GM12872 (cell line): ENCODE measurements around the gene FBN2.

Experiments used
- TF ChIP-seq, protein P1 (sequence below): IDR thresholded peaks from 3 replicates; pipeline ENCODE4 v1.5.1; 2011; ENCODE audit warnings: low read depth, mild to moderate bottlenecking, low read length, moderate library complexity; ENCODE audit not compliant: insufficient read depth

The FBN2 gene

GRCh38 chr5:128273736-128274135 lies 264.3 kb downstream of the FBN2 start:
- TF ChIP-seq, protein P1, sequence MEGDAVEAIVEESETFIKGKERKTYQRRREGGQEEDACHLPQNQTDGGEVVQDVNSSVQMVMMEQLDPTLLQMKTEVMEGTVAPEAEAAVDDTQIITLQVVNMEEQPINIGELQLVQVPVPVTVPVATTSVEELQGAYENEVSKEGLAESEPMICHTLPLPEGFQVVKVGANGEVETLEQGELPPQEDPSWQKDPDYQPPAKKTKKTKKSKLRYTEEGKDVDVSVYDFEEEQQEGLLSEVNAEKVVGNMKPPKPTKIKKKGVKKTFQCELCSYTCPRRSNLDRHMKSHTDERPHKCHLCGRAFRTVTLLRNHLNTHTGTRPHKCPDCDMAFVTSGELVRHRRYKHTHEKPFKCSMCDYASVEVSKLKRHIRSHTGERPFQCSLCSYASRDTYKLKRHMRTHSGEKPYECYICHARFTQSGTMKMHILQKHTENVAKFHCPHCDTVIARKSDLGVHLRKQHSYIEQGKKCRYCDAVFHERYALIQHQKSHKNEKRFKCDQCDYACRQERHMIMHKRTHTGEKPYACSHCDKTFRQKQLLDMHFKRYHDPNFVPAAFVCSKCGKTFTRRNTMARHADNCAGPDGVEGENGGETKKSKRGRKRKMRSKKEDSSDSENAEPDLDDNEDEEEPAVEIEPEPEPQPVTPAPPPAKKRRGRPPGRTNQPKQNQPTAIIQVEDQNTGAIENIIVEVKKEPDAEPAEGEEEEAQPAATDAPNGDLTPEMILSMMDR = no peak

DNA sequence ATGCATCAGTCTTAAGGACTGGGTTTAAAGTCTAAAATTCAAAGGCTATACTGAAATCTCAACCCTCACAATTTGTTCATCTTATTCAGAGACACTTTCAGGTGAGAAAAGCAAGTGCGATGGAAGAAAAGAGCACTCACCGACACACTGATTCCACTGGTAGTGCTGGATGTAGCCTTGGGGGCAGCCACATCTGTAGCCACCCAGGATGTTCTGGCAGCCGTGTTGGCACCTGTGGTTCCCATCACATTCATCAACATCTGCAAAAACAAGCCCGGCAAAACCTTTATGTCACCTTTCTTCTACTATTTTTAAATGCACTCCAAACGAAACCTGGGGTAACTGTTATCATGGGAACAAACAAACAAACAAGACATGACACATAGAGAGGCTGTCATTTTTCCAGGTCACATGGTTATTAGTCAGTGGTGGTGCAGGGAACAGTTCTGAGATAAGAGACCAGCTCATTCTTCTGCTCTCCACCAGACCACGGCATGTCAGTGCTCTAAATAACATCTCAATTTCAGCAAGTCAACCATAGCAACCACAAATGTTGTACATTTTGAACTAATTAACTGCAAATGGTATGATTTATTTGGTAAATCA lies 266.1 kb downstream of the FBN2 start:
- TF ChIP-seq, protein P1 = no peak

DNA sequence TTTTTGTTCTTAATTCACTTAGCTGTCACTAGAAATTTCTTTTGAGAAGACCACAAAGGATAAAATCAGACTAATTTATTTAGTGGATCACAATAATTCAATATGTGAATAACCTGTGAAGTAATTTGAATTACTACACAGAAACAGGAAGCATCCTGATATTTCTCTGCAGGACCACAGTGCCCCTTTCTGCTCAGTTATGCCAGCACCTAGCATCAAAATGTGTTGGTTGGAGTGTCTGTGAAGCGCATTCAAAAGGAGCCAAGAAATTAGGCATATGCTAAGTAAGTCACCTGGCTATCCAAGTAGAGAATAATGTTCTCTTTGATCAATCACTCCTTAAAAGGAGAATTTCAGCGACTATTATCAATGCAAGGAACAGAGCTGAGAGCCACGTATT lies 267.0 kb downstream of the FBN2 start:
- TF ChIP-seq, protein P1 = no peak

GRCh38 chr5:128264564-128265360 lies 273.3 kb downstream of the FBN2 start:
- TF ChIP-seq, protein P1 = no peak

DNA sequence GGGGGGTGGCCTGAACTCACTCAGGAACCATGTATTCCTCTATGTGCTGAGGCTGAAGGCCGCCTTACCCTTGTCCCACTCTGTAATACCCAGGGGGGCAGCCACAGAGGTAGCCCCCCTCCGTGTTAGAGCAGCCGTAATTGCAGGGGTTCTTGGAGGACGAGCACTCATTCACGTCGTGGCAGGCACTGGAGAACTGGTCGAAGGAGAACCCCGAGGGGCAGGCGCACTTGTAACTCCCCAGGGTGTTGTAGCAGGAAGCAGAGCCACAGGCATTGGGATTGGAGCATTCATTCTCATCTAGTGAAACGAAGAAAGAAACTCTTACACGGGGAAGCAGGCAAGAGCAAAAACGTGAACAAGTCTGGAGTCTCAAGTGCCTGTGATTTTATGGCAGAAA lies 274.7 kb downstream of the FBN2 start:
- TF ChIP-seq, protein P1 = no peak

GRCh38 chr5:128262911-128263310 lies 275.1 kb downstream of the FBN2 start:
- TF ChIP-seq, protein P1 = no peak

DNA sequence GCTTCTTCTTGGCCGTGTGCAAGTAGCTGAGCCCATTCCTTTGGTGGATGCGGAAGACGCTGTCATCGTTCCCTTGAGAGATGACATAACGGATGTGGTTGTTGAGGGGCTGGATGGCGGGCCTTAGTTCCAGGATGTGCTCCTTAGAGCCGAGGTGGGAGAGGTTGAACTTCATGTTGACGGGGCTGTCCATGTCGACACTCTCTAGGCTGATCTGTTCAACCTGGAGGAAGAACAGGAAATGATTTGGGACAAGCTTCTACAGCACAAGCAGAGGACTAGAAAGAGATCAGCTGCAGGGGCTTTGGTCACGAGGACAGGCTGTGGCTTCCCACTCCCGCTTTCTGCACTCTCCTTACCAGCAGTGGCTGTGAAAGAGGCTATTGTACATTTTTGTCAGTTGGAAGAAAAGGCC lies 278.4 kb downstream of the FBN2 start:
- TF ChIP-seq, protein P1 = no peak
